Hematopoietic multipotent progenitor cell treated with erythropoietin and hydrocortisone succinate and interleukin-3 and kit ligand, for 6 days (in vitro differentiated cells): ENCODE results near the gene TRERF1.
"Not testable (repeated sequence)": the region's sequence is repeated elsewhere in the genome, so short reads cannot be mapped to it uniquely, and the experiment has no call there.

Source experiments
- DNase-seq: peaks from one replicate; pipeline ENCODE4 v3.0.0-alpha.2; 2015

The TRERF1 gene

GRCh38 chr6:42448927-42449659, 2.6 kb downstream of the TRERF1 start:
- DNase-seq = peak; percentile 12

DNA sequence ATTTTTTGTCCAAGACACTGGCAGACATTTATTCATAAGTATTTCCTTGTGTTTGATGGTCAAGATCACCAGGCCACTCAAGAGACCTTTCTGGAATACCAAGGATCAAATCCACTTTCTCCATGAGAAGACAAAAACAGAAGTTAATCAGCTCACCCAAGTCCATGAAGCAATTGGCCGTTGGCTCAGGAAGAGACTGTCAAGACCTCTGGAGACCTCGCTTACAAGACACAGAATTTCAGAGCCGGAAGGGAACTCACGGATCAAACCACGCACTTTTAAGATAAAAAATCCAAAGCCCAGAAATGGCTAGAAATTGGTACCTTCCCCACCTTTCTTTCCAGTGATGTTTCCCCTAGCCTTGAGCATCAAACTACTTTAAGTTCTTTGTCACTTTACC, 3.3 kb downstream of the TRERF1 start:
- DNase-seq = peak; percentile 16

DNA sequence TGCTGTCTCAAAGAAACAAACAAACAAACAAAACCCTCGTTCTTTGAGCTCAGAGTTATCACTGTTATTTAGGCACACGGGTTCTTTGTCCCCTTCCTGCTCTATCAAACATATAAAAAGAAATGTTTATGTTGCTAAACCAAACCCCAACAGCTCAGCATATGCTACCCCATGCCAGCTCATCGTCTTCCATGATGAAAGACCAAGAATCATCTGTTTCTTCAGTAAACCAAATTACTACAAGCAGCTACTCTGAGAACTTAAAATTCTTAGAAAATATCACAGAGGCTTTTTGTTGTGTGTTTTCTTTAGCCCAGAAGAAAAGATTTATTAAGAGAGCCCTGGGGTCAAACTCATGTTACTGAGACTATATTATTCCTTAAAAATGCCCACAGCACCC, 4.7 kb downstream of the TRERF1 start:
- DNase-seq = no peak

- DNase-seq = no peak
These were observed 5.4 kb downstream of the TRERF1 start for GRCh38 chr6:42446370-42446769.

GRCh38 chr6:42445955-42446354, 5.8 kb downstream of the TRERF1 start:
- not testable (repeated sequence) for DNase-seq

- no peak for DNase-seq
These were observed 8.2 kb downstream of the TRERF1 start for GRCh38 chr6:42443312-42444060.

DNA sequence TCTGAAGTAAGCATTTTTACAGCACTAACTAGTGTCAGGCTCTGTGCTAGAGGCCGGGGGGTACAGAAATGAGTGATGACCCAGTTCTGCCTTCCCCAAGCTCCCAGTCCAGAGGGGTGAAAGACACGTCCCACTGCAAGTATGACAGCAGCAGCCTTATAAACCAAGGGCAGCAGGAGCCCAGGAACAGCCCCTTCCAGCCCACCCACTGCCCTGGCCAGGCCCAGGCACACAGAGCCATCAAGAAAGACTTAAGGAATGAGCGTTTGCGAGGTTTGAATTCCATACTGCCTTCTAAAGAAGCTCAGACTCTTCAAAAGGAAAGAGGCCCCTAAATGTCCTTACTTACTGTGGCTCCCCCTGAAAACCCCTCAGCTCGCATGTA, 10.0 kb downstream of the TRERF1 start:
- no peak for DNase-seq

DNA sequence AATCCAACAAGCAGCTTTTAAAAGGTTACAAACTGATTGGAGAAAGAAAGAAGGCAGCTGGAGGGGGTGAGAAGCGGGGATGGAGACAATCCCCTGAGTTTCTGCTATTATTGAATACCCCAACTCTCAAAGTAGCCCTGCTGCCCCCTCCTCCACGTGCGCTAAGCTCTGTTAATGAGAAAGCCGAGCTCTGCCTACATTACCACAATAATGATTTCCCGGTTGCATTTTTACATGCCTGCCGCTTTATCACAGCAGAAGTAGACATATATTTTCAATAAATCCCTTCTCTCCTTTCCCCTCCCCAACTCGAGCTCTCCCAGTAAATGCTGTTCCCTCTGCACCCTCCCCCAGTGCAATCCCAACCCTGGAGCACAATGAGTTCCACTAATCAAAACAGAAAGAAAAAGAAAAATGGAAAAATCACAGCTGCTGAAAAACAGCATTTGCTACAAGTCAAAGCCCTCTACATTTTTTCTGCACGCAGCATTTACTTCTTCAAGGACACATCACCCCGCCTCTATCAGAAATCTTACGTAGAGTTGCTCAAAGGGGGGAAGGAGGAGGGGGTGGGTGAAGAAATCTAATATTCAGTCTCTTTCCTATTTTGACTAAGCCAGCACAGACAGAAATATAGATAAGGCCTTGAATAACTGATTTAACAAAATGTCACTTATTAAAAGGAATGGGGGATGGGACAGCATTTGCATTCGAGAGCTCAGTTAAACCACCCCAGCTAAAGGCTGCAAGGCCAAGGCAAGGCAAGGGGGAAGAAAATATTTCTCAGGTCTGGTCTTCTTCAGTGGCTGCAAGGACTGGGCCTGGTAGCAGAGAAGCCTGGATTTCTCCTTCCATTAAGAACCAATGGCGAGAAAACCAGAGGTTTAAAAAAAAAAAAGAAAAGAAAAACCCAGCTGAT, 10.7 kb downstream of the TRERF1 start:
- peak; percentile 29 for DNase-seq

DNA sequence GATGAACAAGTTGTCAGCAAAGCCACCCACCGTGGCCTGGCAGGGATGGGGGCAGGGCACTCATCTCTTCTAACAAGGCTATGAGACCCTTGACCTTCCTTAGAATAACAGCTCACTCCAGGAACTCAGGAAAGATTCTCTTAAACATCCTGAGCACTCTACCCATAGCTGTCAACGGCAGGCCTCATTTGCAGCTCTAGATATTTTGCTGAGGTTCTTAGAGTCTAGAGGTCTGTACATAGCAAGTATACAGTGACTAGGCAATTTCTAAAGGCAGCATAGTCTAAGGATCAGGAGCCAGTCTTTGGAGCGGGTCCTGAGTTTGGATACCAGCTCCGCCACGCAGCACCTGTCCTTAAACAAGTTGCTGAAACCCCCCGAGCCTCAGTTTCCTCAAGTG, 11.7 kb downstream of the TRERF1 start:
- no peak for DNase-seq

DNA sequence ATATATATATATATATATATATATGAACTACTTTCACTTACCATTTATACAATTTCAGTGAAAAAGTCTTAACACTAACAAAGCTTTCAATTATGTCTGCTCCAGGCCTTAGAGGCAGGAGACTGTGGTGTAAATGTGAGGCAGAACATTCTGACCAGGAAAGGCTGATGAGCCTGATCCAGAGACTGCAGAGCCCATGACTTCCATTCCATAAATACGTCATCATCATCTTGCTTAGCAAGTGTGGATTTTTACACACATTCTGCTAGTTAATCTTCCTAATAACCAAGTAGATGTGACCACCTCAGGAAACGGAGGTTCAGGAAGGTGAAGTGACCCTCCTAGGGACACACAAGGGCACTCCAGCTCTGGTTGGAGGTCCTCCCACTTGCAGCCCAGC, 14.9 kb downstream of the TRERF1 start:
- DNase-seq = no peak

DNA sequence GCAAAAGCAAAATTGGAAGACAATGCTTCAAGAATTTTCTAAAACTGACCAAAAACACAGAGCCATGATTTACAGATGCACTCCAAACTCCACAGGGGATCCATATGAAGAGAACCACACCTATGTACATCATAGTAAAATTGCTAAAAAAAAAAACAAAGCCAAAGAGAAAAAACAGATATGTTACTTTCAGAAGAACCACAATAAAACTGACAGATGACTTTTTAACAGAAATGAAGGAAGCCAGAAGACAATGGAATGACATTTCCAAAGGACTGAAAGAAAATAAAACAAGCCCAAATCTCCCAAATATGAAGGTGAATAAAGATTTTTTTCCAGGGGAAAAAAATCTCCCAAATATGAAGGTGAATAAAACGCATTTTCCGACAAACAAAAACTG, 17.5 kb downstream of the TRERF1 start:
- DNase-seq = no peak

- no peak for DNase-seq
These were observed 18.3 kb downstream of the TRERF1 start for GRCh38 chr6:42433409-42433808.

- no peak for DNase-seq
These were observed 19.8 kb downstream of the TRERF1 start for GRCh38 chr6:42431877-42432276.

DNA sequence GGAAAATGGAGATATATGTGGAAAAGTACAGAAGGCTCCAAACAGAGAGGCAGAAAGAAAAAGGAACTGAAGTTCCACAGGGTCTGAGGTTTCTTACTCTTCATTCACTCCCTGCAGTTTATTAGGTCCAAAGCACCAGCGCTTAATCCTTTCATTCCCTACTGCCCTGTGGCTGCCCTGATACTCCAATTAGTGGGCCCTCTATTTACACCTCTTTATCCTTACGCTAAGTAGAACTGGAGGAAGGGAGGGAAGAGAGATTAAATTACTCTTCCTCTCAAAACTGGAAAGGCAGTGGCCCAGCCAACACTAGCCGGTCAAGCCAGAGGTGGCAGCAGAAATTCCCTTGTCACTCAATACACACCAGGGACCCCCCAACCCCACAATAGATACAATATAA, 20.4 kb downstream of the TRERF1 start:
- DNase-seq = no peak

DNA sequence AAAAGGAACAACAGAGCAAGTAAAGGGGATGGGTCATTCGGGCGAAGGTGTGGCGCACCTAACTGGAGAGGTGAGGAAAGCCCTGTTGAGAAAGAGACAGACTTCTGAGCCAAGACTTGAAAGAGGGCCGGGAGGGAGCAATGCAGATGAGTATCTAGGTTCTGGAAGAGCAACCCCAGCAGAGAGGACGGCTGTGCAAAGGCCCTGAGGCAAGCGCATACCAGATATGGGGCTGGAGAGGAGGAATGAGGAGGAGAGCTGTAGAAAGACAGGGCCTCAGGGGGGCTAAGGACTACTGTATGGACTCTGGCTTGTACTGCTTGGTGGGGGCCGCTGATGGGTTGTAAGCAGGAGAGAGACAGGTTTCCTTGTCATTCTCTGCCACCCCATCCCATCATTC, 21.9 kb downstream of the TRERF1 start:
- DNase-seq = no peak

- DNase-seq = no peak
These were observed 22.6 kb downstream of the TRERF1 start for GRCh38 chr6:42429042-42429585.

DNA sequence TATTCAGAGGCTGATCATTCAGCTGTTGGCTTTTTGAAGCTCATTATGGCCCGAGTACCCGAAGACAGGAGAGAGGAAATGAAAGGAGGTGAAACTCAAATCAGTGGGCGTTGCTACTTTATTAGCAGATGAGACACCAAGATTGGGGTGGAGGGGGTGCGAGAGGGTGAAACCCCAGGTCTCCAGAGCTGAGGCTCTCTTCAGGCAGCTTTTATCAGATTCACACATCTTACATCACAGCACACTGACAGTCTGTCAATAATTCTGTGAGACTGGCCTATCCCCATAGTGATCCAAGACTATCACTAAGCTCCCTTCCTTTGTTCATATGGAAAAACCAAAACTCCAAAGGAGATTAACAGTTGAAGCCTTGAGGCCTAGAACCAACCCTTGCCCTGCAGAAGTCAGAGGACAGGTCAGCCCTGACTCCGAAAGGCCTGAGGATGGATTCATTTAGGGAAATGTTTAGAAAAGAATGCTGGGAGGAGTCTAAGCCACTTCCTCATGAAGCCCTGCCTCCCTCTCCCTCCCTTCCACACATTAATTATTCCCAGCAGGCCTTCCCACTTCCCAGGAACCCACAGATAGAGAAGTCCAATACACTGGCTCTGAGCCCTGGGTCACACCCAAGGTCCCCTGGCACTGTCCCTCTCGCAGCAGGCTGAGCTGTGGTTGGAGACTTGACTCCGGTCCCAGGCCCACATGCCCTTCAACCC, 23.2 kb downstream of the TRERF1 start:
- peak; percentile 50 for DNase-seq

- no peak for DNase-seq
These were observed 23.9 kb downstream of the TRERF1 start for GRCh38 chr6:42427871-42428270.

- no peak for DNase-seq
These were observed 25.5 kb downstream of the TRERF1 start for GRCh38 chr6:42426191-42426590.

DNA sequence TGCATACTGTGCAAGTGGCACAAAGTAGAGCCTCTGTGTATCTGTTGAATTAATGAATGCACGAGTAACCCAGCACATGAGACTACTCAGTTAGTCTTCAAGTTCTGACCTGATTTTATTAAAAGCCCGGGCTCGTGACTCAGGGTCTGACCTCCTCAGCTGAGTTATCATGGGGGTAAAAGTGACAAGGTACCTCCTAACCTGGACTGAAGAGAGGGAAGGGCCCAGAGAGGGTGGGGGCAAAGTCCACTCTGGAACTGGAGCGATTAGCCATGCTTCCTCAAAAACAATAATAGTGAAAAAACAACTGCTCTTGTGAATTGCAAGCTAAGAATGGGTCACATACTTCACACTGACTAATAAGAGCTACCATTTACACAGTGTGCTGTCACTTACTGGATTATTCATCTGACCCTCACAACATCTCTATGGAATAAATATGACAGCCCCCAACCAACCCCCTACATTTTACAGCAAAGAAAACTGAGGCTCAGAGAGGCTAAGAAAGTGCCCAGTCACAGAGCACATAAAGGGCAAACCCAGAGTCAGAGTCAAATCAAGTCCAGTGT, 26.7 kb downstream of the TRERF1 start:
- no peak for DNase-seq

GRCh38 chr6:42423244-42423643, 28.5 kb downstream of the TRERF1 start:
- DNase-seq = no peak

GRCh38 chr6:42420741-42421140, 31.0 kb downstream of the TRERF1 start:
- DNase-seq = no peak
